ENCODE measurements around the gene ITGB6. TPM values are rescaled to one million over a fixed set of nuclear protein-coding genes. Genes with fewer than 3 reads are reported as not detected.

The ITGB6 gene
- total RNA-seq, 1 donor from 2014 or later = 2.0 TPM

DNA sequence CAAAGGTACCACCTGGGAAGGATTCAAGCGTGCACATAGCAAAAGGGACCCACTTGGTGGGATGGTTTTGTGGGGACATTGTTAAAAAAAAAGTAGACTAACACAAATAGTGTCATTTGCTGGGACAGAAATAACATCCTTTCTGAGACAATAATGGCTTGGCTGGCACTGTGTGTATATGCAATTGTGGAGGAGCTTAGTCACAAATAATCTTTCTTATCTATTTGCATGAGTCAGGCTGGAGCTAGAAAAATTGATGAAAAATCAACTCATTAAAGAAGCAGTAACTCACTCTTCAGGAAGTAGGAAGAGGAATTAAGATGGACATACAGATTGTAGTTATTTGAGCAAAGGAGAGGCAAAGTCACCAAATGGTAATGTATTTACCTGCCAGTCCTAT lies 29.5 kb upstream of the ITGB6 start:
- TF ChIP-seq, protein P1, sequence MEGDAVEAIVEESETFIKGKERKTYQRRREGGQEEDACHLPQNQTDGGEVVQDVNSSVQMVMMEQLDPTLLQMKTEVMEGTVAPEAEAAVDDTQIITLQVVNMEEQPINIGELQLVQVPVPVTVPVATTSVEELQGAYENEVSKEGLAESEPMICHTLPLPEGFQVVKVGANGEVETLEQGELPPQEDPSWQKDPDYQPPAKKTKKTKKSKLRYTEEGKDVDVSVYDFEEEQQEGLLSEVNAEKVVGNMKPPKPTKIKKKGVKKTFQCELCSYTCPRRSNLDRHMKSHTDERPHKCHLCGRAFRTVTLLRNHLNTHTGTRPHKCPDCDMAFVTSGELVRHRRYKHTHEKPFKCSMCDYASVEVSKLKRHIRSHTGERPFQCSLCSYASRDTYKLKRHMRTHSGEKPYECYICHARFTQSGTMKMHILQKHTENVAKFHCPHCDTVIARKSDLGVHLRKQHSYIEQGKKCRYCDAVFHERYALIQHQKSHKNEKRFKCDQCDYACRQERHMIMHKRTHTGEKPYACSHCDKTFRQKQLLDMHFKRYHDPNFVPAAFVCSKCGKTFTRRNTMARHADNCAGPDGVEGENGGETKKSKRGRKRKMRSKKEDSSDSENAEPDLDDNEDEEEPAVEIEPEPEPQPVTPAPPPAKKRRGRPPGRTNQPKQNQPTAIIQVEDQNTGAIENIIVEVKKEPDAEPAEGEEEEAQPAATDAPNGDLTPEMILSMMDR (IDR thresholded peaks at IDR 0.05) = no peak
- peak overlapping the region; percentile 97 for H3K27ac Mint-ChIP-seq (ENCODE audit: unreplicated experiment)
- H3K4me1 Mint-ChIP-seq (ENCODE audit: low read depth) = peaks cover 82% of the 10 kb centered on the region
- no peaks in the 10 kb centered on the region for H3K27me3 Mint-ChIP-seq (ENCODE audit: low read depth)
- peaks cover 2% of the 10 kb centered on the region for H3K36me3 Mint-ChIP-seq (ENCODE audit: low read depth)
- H3K4me3 Mint-ChIP-seq (ENCODE audit: unreplicated experiment) = no peak overlapping the region
- H3K9me3 Mint-ChIP-seq (ENCODE audit: low read depth) = no peaks in the 10 kb centered on the region
- DNase-seq (ENCODE audit: low spot score) = no peak

DNA sequence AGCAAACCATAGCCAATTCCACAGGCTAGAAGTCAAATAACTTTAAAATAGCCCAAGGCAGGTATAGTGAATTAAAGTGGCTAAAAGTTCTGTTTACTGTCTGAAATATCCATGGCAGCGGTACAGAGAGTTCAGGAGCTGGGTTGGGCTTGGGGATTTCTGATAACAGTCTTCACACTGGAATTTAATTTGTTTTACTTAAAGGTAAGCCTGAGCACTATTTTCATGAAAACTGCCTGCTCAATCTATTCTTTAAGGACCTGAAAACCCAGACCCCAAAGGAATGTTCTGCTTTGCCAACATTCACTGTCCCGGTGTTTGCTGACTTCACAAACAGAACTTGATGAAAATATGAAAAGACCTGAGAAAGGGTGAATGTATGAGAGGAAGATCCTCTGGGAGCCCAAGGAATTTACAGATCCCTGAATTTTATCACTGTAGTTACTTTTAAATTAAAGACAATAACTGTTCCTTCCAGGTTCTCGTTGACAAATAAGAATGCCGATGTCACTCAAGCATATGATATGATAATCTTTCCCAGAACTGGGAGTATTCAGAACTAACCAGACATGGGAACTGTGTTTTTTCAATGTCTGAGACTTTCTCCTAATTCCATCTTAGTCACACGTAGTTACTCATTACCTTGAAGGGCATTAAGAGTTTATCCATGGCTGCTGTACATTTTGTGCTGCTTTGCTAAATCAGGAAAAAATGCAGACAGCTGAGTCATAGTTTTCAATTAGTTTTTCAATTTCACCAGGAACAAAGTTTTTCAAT lies 28.3 kb upstream of the ITGB6 start:
- no peak for DNase-seq (ENCODE audit: low spot score)
- Mint-ChIP-seq H3K4me1 (ENCODE audit: low read depth) (peaks cover 82% of the 10 kb centered on the region), H3K36me3 (ENCODE audit: low read depth) (peaks cover 2% of the 10 kb centered on the region), H3K4me3 (ENCODE audit: unreplicated experiment) (no peak overlapping the region), H3K9me3 (ENCODE audit: low read depth) (no peaks in the 10 kb centered on the region), H3K27me3 (ENCODE audit: low read depth) (no peaks in the 10 kb centered on the region), H3K27ac (ENCODE audit: unreplicated experiment) (peak overlapping the region; percentile 97)
- TF ChIP-seq, protein P1 (IDR thresholded peaks at IDR 0.05) = no peak

DNA sequence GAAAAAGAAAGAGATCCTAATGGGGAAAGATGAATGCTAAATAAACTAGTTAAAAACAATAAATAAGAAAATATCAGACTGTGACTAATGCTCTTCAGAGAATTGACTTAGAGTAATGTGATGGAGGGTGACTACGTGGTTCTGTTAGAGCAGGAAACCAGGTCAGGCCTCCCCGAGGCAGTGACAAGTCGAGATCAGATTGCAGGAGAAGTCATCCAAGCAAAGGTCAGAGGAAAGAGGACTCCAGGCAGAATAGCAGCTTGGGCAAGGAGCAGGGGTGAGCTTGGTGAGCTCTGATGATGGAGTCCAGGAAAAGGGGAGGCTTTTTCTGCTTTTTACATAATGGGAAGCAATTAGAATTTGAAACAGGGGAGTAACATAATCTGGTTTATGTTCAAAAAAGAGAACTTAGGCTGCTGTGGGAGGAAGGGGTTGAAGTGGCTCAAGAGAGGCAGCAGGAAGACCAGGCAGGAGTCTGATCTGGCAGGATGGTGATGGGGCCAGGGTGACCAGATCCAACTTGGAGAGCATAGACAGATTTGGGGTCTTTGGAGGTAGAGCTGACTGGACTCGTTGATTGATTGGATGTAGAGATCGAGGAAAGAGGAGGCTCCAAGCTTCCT lies 27.3 kb upstream of the ITGB6 start:
- no peaks in the 10 kb centered on the region for H3K27me3 Mint-ChIP-seq (ENCODE audit: low read depth)
- H3K9me3 Mint-ChIP-seq (ENCODE audit: low read depth) = no peaks in the 10 kb centered on the region
- H3K36me3 Mint-ChIP-seq (ENCODE audit: low read depth) = no peaks in the 10 kb centered on the region
- H3K27ac Mint-ChIP-seq (ENCODE audit: unreplicated experiment) = peak overlapping the region; percentile 97
- peaks cover 82% of the 10 kb centered on the region for H3K4me1 Mint-ChIP-seq (ENCODE audit: low read depth)
- no peak overlapping the region for H3K4me3 Mint-ChIP-seq (ENCODE audit: unreplicated experiment)
- TF ChIP-seq, protein P1 (IDR thresholded peaks at IDR 0.05) = no peak
- DNase-seq (ENCODE audit: low spot score) = no peak

DNA sequence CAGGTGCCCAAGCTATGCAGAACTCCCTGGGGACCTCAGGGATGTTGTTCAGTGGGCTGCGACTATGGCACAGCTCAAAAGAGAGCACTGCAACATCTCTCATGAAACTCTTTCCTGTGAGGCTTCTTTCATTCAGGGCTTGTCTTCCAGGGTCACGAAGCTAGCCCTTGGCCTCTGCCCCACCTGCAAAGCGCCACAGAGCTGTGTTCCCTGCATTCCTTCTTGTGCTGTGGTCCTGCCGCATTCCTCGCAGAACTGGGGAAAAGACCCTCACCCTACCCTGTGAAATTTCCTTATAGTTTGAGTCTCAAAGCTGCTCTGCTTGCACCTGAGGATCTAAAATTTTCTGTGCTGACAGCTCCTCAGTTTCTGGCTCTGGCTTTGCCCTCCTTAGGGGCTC lies 26.3 kb upstream of the ITGB6 start:
- no peak overlapping the region for H3K4me3 Mint-ChIP-seq (ENCODE audit: unreplicated experiment)
- peaks cover 90% of the 10 kb centered on the region for H3K4me1 Mint-ChIP-seq (ENCODE audit: low read depth)
- no peaks in the 10 kb centered on the region for H3K27me3 Mint-ChIP-seq (ENCODE audit: low read depth)
- H3K27ac Mint-ChIP-seq (ENCODE audit: unreplicated experiment) = peak overlapping the region; percentile 96
- H3K9me3 Mint-ChIP-seq (ENCODE audit: low read depth) = no peaks in the 10 kb centered on the region
- DNase-seq (ENCODE audit: low spot score) = no peak
- TF ChIP-seq, protein P1 (IDR thresholded peaks at IDR 0.05) = no peak
- H3K36me3 Mint-ChIP-seq (ENCODE audit: low read depth) = no peaks in the 10 kb centered on the region

DNA sequence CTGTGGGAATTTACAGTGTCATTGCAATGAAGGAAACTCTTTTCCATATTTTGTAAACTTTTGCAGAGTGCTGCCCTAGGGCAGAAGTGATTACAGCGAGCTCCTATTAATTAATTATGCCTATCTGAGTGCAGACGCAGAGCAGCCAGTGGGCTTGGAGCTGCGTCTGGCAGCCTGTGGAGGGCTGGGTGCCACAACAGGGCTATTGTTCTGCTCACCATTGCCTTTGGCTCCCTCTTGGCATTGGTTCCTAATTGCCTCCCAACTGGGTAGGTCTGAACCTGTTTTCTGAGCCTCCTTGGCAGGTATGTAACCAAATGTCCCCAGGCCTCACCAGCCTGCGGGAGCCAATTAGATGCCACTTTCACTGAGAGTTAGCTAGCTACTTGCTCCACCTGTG lies 25.6 kb upstream of the ITGB6 start:
- H3K27ac Mint-ChIP-seq (ENCODE audit: unreplicated experiment) = peak overlapping the region; percentile 96

More for the DNA sequence above, 25.6 kb upstream of the ITGB6 start:
- TF ChIP-seq, protein P1 (IDR thresholded peaks at IDR 0.05) = no peak
- no peaks in the 10 kb centered on the region for H3K27me3 Mint-ChIP-seq (ENCODE audit: low read depth)
- H3K4me1 Mint-ChIP-seq (ENCODE audit: low read depth) = peaks cover 96% of the 10 kb centered on the region
- H3K9me3 Mint-ChIP-seq (ENCODE audit: low read depth) = no peaks in the 10 kb centered on the region
- no peak for DNase-seq (ENCODE audit: low spot score)
- no peak overlapping the region for H3K4me3 Mint-ChIP-seq (ENCODE audit: unreplicated experiment)
- H3K36me3 Mint-ChIP-seq (ENCODE audit: low read depth) = no peaks in the 10 kb centered on the region
